ENCODE results near the gene RBBP4.
"Not testable (repeated sequence)": the region's sequence is repeated elsewhere in the genome, so short reads cannot be mapped to it uniquely, and the experiment has no call there.

The RBBP4 gene

GRCh38 chr1:32696996-32697395 is 46.0 kb downstream of the RBBP4 start:
- not testable (repeated sequence) for H3K4me1 Mint-ChIP-seq, H3K27me3 Mint-ChIP-seq, H3K27ac Mint-ChIP-seq, H3K4me3 Mint-ChIP-seq, H3K9me3 Mint-ChIP-seq, ATAC-seq, H3K36me3 Mint-ChIP-seq

GRCh38 chr1:32701421-32701911 is 50.5 kb downstream of the RBBP4 start:
- Mint-ChIP-seq H3K4me1 (peaks cover 17% of the 10 kb centered on the region), H3K9me3 (no peaks in the 10 kb centered on the region), H3K27me3 (peaks cover 44% of the 10 kb centered on the region), H3K27ac (no peak overlapping the region), H3K4me3 (no peak overlapping the region), H3K36me3 (no peaks in the 10 kb centered on the region)
- ATAC-seq = no peak

GRCh38 chr1:32701951-32702598 is 51.1 kb downstream of the RBBP4 start:
- Mint-ChIP-seq H3K4me3 (peak overlapping the region; percentile 14), H3K9me3 (no peaks in the 10 kb centered on the region), H3K36me3 (no peaks in the 10 kb centered on the region), H3K4me1 (peaks cover 17% of the 10 kb centered on the region), H3K27me3 (peaks cover 50% of the 10 kb centered on the region), H3K27ac (no peak overlapping the region)
- ATAC-seq = no peak

GRCh38 chr1:32702599-32703478 is 51.8 kb downstream of the RBBP4 start, which contains the start of gene SYNC:
Gene SYNC (minus strand): TSS chr1:32702770. CDS start chr1:32702660, 110 bp downstream.
- Mint-ChIP-seq H3K9me3 (no peaks in the 10 kb centered on the region), H3K27ac (no peak within 1 kb of the TSS), H3K4me3 (peak within 1 kb of the TSS; percentile 60), H3K4me1 (peaks cover 17% of the 10 kb centered on the region), H3K27me3 (peaks cover 50% of the 10 kb centered on the region), H3K36me3 (no peaks in the 10 kb centered on the region)
- peak; percentile 72 for ATAC-seq

GRCh38 chr1:32703479-32704291 is 52.7 kb downstream of the RBBP4 start:
- Mint-ChIP-seq H3K27me3 (peaks cover 50% of the 10 kb centered on the region), H3K4me3 (peak overlapping the region; percentile 60), H3K27ac (no peak overlapping the region), H3K9me3 (no peaks in the 10 kb centered on the region), H3K4me1 (peaks cover 12% of the 10 kb centered on the region), H3K36me3 (no peaks in the 10 kb centered on the region)
- no peak for ATAC-seq

- H3K27me3 Mint-ChIP-seq = peaks cover 50% of the 10 kb centered on the region
- peaks cover 10% of the 10 kb centered on the region for H3K4me1 Mint-ChIP-seq
- H3K27ac Mint-ChIP-seq = no peak overlapping the region
- H3K36me3 Mint-ChIP-seq = no peaks in the 10 kb centered on the region
- no peaks in the 10 kb centered on the region for H3K9me3 Mint-ChIP-seq
- no peak for ATAC-seq
- H3K4me3 Mint-ChIP-seq = no peak overlapping the region
Measured at GRCh38 chr1:32705516-32705915, 54.5 kb downstream of the RBBP4 start.

- no peak for ATAC-seq
- H3K4me1 Mint-ChIP-seq = peaks cover 10% of the 10 kb centered on the region
Measured at GRCh38 chr1:32706491-32706890, 55.5 kb downstream of the RBBP4 start.

GRCh38 chr1:32709075-32709474 is 58.1 kb downstream of the RBBP4 start:
- ATAC-seq = no peak

More at GRCh38 chr1:32706491-32706890, 55.5 kb downstream of the RBBP4 start:
- peaks cover 50% of the 10 kb centered on the region for H3K27me3 Mint-ChIP-seq
- no peaks in the 10 kb centered on the region for H3K9me3 Mint-ChIP-seq
- H3K4me3 Mint-ChIP-seq = no peak overlapping the region
- H3K27ac Mint-ChIP-seq = no peak overlapping the region
- no peaks in the 10 kb centered on the region for H3K36me3 Mint-ChIP-seq

GRCh38 chr1:32709476-32709875 is 58.5 kb downstream of the RBBP4 start:
- Mint-ChIP-seq H3K4me1 (peaks cover 7% of the 10 kb centered on the region), H3K27me3 (peaks cover 36% of the 10 kb centered on the region), H3K27ac (no peak overlapping the region), H3K9me3 (no peaks in the 10 kb centered on the region), H3K4me3 (no peak overlapping the region), H3K36me3 (no peaks in the 10 kb centered on the region)
- no peak for ATAC-seq

More at GRCh38 chr1:32709075-32709474, 58.1 kb downstream of the RBBP4 start:
- Mint-ChIP-seq H3K4me3 (no peak overlapping the region), H3K36me3 (no peaks in the 10 kb centered on the region), H3K27me3 (peaks cover 40% of the 10 kb centered on the region), H3K9me3 (no peaks in the 10 kb centered on the region), H3K27ac (no peak overlapping the region), H3K4me1 (peaks cover 7% of the 10 kb centered on the region)

- not testable (repeated sequence) for H3K4me3 Mint-ChIP-seq, ATAC-seq, H3K9me3 Mint-ChIP-seq, H3K27ac Mint-ChIP-seq, H3K4me1 Mint-ChIP-seq, H3K36me3 Mint-ChIP-seq
- peaks cover 18% of the 10 kb centered on the region for H3K27me3 Mint-ChIP-seq
Measured at GRCh38 chr1:32711221-32711620, 60.2 kb downstream of the RBBP4 start.

GRCh38 chr1:32713081-32713480 is 62.1 kb downstream of the RBBP4 start:
- peaks cover 15% of the 10 kb centered on the region for H3K27me3 Mint-ChIP-seq
- H3K27ac Mint-ChIP-seq = no peak overlapping the region
- no peaks in the 10 kb centered on the region for H3K9me3 Mint-ChIP-seq
- H3K4me3 Mint-ChIP-seq = no peak overlapping the region
- H3K4me1 Mint-ChIP-seq = peaks cover 23% of the 10 kb centered on the region
- no peak for ATAC-seq
- no peaks in the 10 kb centered on the region for H3K36me3 Mint-ChIP-seq

- no peak overlapping the region for H3K4me3 Mint-ChIP-seq
- peaks cover 23% of the 10 kb centered on the region for H3K4me1 Mint-ChIP-seq
- H3K27me3 Mint-ChIP-seq = peaks cover 27% of the 10 kb centered on the region
- H3K27ac Mint-ChIP-seq = no peak overlapping the region
- H3K36me3 Mint-ChIP-seq = no peaks in the 10 kb centered on the region
- ATAC-seq = no peak
- H3K9me3 Mint-ChIP-seq = no peaks in the 10 kb centered on the region
Measured at GRCh38 chr1:32714277-32714676, 63.3 kb downstream of the RBBP4 start.

GRCh38 chr1:32715901-32716311 is 64.9 kb downstream of the RBBP4 start:
- peaks cover 23% of the 10 kb centered on the region for H3K4me1 Mint-ChIP-seq
- no peak for ATAC-seq
- H3K27ac Mint-ChIP-seq = no peak overlapping the region

GRCh38 chr1:32716312-32717148 is 65.5 kb downstream of the RBBP4 start:
- Mint-ChIP-seq H3K9me3 (no peaks in the 10 kb centered on the region), H3K27ac (no peak overlapping the region), H3K4me1 (peaks cover 23% of the 10 kb centered on the region), H3K36me3 (no peaks in the 10 kb centered on the region), H3K4me3 (no peak overlapping the region), H3K27me3 (peaks cover 48% of the 10 kb centered on the region)
- peak; percentile 58 for ATAC-seq

More at GRCh38 chr1:32715901-32716311, 64.9 kb downstream of the RBBP4 start:
- H3K9me3 Mint-ChIP-seq = no peaks in the 10 kb centered on the region
- H3K36me3 Mint-ChIP-seq = no peaks in the 10 kb centered on the region
- no peak overlapping the region for H3K4me3 Mint-ChIP-seq
- peaks cover 42% of the 10 kb centered on the region for H3K27me3 Mint-ChIP-seq
